Measurements from ENCODE around the gene GULP1. TPM values are rescaled to one million over a fixed set of nuclear protein-coding genes. Genes with fewer than 3 reads are reported as not detected.
"Not testable (repeated sequence)": the region's sequence is repeated elsewhere in the genome, so short reads cannot be mapped to it uniquely, and the experiment has no call there.

Gene GULP1
- total RNA-seq, 1 experiment from 2014 or later = 32.9 TPM

DNA sequence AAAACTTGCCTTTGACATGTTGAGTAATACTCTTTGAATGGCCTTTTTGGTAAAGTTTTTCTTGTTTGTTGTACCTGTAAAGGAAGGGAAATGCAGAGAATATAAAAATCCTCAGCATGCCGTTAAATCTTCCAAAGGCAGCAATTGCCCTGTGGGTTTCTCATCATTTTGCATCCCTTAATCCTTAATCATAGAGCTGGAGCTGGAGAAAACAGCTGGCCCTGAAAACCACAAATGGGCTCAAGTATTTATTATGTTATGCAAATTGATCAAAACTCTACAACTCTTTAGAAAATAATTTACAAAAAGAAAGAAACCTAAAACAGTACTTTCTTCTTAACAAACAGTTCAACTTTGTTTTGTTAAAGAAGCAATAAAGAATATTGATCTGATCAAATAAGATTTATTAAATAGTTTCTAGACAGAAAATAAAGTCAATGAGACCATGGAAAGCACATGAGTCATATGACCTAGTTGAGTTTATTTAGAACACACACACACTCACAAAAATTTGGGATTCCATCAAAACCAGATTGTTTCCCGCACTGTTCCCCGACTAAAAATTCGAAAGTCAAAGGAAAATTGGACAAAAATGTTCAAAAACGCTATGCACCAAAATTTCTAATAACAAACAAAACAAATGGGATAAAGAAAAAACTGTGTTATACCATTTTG is 309.0 kb downstream of the GULP1 start:
- peak; percentile 94 for DNase-seq (ENCODE audit: low read depth)

DNA sequence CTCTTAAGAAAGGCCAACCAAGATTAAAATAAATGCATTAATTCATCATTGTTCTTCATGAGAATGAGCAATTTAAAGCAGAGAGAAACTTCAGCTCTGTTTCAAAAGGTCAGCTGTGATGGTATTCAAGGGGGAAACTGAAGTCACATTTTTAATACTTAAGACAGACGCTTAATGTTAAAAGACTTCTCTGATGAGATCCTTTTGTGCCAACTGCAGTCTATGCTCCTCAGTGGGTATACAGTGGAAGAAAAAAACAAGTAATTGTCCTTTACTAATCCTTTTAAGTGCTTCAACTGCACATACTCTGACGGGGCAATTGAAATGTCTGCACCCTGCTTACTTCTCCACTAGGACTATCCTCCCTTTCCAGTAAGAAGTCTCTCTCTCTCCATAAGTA is 309.7 kb downstream of the GULP1 start:
- DNase-seq (ENCODE audit: low read depth) = no peak

DNA sequence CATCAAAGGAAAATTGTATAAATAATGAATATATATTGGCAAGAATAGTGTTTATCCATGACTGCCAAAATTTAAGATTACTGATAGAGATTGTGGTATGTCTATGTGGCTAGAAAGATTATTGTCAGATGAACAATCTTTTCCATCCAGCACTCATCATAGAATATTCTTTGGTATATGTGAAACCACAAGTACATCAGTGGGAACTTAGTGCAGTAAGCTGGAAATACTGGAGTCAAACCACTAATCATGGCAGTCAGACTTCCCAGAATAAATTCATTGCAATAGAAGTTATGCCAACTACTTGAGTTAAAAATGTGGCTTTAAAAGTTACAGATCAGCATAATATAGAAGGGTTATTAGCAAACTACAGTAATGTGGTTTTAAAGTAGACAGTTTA is 310.3 kb downstream of the GULP1 start:
- DNase-seq (ENCODE audit: low read depth) = no peak

GRCh38 chr2:188604579-188604978 is 312.9 kb downstream of the GULP1 start:
- no peak for DNase-seq (ENCODE audit: low read depth)

- DNase-seq (ENCODE audit: low read depth) = not testable (repeated sequence)
Observed at GRCh38 chr2:188605609-188606584, 314.2 kb downstream of the GULP1 start.

GRCh38 chr2:188606596-188606995 is 314.9 kb downstream of the GULP1 start:
- not testable (repeated sequence) for DNase-seq (ENCODE audit: low read depth)

GRCh38 chr2:188607501-188607900 is 315.8 kb downstream of the GULP1 start:
- peak; percentile 67 for DNase-seq (ENCODE audit: low read depth)

DNA sequence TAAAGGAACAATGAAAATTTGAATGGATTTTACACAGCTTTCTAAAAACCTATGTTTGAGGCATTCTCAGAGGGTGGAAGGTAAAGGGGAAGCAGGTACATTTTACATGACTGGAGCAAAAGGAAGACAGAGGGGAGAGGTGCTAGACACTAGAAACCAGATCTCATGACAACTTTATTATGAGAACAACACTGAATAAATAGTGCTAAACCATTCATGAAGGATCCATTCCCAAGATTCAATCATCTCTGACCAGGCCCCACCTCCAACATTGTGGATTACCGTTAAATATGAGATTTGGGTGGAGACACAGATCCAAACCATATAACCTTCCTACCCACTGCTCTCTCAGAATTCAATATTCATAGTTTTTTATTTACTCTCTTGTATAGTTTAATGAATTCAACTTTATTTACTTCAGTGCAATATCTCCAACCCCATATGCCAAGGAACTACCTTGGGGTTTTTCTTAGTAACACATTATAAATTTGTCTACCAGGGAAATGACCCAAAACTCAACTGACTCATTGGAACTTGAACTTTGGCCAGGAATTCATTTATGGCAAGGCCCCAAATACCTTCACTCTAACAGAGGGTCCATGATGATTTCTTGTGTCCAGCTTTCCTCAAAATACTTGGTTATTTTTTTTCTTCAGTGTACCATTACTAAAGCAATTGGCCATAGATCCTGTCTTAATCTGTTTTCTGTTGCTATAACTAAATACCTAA is 317.8 kb downstream of the GULP1 start:
- peak; percentile 59 for DNase-seq (ENCODE audit: low read depth)

DNA sequence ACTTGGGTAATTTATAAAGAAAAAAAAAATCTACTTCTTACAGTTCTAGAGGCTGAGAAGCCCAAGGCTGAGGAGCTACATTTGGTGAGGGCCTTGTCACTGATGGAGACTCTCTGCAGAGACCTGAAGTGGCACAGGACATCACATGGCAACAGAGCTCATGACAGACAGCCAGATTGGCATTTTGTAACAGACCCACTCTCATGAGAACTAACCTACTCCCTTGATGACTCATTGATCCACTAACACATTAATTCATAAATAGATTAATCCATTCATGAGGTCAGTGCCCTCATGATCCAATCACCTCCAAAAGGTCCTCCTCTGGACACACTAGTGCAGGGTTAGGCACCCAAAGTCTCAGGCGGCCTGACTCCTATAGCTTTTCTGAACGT is 318.4 kb downstream of the GULP1 start:
- peak; percentile 22 for DNase-seq (ENCODE audit: low read depth)

DNA sequence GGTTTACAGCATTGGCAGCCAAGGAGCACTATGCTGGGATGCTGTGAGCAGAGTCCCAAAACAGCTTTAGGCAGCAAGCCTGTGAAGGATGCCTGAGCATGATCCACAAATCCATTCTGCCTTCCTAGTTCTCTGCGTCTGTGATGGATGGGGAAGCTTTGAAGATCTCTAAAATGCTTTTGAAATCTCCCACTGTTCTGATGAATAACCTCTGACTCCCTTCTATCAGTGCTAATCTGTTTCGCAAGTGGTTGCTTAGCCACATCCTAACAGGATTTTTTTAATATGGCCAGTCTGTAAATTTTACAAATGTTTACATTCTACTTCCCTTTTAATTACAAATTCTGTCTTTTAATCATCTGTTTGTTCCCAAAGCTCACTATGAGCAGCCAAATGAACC is 319.2 kb downstream of the GULP1 start:
- DNase-seq (ENCODE audit: low read depth) = peak; percentile 32

DNA sequence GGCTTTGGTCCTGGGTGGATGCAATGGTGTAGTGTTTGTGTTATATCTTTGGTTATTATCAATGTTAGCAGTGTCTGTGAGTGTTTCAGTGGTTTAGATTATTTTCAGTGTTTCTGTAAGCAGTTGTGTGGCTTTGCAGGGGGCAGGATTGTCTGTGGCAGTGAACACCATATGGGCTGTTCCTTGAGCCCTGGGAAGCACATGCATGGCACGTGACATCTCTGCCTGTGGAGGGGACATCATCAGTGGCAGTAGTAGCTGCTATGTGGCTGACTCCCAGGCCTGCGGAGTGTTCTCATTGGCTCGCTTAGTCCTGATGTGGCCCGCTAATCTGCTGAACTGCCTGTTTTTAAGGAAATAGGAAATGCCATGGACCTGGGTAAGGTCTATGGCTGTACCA is 327.5 kb downstream of the GULP1 start:
- DNase-seq (ENCODE audit: low read depth) = no peak

GRCh38 chr2:188620916-188621315 is 329.2 kb downstream of the GULP1 start:
- DNase-seq (ENCODE audit: low read depth) = no peak

GRCh38 chr2:188622601-188623260 is 331.1 kb downstream of the GULP1 start:
- no peak for DNase-seq (ENCODE audit: low read depth)

GRCh38 chr2:188623995-188624643 is 332.4 kb downstream of the GULP1 start:
- peak; percentile 87 for DNase-seq (ENCODE audit: low read depth)

- DNase-seq (ENCODE audit: low read depth) = no peak
Observed at GRCh38 chr2:188627471-188627870, 335.8 kb downstream of the GULP1 start.

DNA sequence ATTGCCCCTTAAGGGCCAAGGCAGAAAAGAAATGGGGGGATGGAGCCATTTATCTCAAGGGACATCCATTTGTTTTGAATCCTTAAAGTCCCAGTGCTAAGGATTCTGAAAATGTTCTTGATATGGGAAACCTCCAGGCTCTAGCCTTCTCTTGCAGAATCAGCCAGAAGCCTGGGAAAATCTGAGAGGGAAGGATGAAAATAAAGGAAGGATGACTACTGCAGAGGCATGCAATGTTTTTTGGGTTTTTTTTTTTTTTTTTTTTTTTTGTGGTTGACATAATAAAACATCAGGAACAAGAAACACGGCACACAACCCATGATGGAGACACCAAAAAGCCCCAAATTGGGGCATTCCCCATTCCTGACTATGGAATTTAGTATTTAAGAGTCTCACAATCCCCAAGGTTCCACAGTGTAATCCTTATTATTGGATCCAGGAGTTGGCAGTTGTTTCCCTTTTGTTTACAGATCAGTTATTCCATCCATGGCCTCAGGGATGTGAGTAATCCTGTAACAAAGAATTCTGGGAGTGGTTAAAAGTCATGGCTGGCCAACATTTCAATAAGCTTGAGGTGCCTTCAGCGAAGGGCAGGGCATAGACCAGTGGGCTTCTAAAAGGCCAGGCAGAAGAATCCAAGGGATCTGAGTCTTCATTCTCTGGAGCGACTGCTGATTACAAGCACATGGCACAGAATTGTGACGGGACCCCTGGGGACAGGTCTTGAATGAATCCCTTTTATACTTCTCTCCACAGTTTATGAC is 337.5 kb downstream of the GULP1 start:
- peak; percentile 42 for DNase-seq (ENCODE audit: low read depth)

- no peak for DNase-seq (ENCODE audit: low read depth)
Observed at GRCh38 chr2:188629753-188630527, 338.3 kb downstream of the GULP1 start.

- DNase-seq (ENCODE audit: low read depth) = no peak
Observed at GRCh38 chr2:188631037-188631809, 339.5 kb downstream of the GULP1 start.

GRCh38 chr2:188634656-188635055 is 343.0 kb downstream of the GULP1 start:
- no peak for DNase-seq (ENCODE audit: low read depth)
